ENCODE measurements around the gene ZER1.

ZER1 gene

DNA sequence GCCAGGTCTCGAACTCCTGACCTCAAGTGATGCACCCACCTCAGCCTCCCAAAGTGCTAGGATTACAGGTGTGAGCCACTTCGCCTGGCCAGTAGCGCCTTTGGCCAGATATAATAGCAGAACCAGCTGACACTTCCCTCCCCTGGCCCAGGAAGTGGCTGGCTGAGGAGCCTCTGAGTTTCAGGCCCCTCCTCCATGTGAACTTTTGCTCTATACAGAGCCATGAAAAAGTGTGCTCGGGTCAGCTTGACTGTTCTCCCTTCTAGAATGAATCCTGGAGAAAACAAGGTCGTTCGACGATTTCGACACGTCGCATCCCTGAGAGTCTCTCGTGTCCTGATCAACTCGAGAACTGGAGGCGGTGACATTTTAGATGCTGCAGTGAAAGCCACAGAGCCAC, 39.2 kb downstream of the ZER1 start:
- no peaks in the 10 kb centered on the region for H3K9me3 ChIP-seq (ENCODE audit: control insufficient read depth in 2 of 2, low read length in 2 of 2)
- no peaks in the 10 kb centered on the region for H3K4me1 ChIP-seq (ENCODE audit: control insufficient read depth, insufficient read depth, low read length)
- H3K9ac ChIP-seq (ENCODE audit: low read length in 2 of 2) = no peak overlapping the region
- H3K36me3 ChIP-seq (ENCODE audit: control insufficient read depth in 2 of 2, insufficient read depth in 2 of 2, low read length in 2 of 2) = peaks cover 15 to 26% of the 10 kb centered on the region in 2 donors
- H3K27ac ChIP-seq (ENCODE audit: low read length) = no peak overlapping the region
- H3K4me3 ChIP-seq (ENCODE audit: low read length in 2 of 2) = no peak overlapping the region
- no peaks in the 10 kb centered on the region for H3K27me3 ChIP-seq (ENCODE audit: control insufficient read depth in 1 of 2, insufficient read depth in 2 of 2, low read length in 2 of 2)

DNA sequence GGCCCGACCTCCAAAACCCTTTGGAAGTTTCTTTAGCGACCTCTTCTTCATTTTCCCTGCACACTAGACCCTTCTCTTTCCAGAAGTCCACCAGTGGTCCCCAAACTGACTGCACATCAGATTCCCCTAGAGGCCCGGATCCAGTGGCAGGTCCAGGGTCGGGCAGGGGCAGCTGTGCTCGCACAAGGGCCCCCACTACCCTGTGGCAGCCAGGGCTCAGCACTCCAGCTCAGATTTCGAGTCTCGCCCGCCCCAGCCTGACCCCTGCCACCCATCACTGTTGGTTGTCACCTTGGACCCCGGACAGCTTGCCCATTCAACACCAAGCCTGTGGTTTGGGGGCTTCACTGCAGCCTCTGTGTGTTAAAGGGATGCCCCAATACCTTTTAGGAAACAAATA, 40.0 kb downstream of the ZER1 start:
- no peaks in the 10 kb centered on the region for H3K27me3 ChIP-seq (ENCODE audit: control insufficient read depth in 1 of 2, insufficient read depth in 2 of 2, low read length in 2 of 2)
- no peak overlapping the region for H3K27ac ChIP-seq (ENCODE audit: low read length)
- H3K9me3 ChIP-seq (ENCODE audit: control insufficient read depth in 2 of 2, low read length in 2 of 2) = no peaks in the 10 kb centered on the region
- peaks cover 15 to 19% of the 10 kb centered on the region in 2 donors for H3K36me3 ChIP-seq (ENCODE audit: control insufficient read depth in 2 of 2, insufficient read depth in 2 of 2, low read length in 2 of 2)
- no peak overlapping the region for H3K9ac ChIP-seq (ENCODE audit: low read length in 2 of 2)
- no peak overlapping the region for H3K4me3 ChIP-seq (ENCODE audit: low read length in 2 of 2)
- no peaks in the 10 kb centered on the region for H3K4me1 ChIP-seq (ENCODE audit: control insufficient read depth, insufficient read depth, low read length)

DNA sequence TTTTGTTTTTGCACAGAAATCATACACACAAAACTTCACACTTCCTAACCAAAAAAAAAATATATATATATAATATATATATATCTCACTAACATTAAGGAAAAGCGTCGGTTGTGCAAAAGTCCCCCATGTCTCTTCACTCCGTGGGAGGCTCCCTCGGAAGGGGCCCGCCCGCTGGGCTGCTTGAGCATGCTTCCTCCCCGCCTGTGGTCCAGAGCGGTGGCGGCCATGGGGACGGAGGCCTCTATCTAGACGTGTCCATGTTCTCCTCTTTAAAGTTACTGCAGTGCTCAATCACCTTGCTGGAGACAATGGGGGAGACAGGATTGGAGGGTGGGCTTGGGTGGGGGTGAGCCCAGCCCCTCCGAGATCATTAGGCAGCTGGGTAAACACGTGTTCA, 40.6 kb downstream of the ZER1 start:
- H3K9me3 ChIP-seq (ENCODE audit: control insufficient read depth in 2 of 2, low read length in 2 of 2) = no peaks in the 10 kb centered on the region
- H3K36me3 ChIP-seq (ENCODE audit: control insufficient read depth in 2 of 2, insufficient read depth in 2 of 2, low read length in 2 of 2) = peaks cover 15 to 19% of the 10 kb centered on the region in 2 donors
- no peaks in the 10 kb centered on the region for H3K4me1 ChIP-seq (ENCODE audit: control insufficient read depth, insufficient read depth, low read length)
- no peak overlapping the region for H3K9ac ChIP-seq (ENCODE audit: low read length in 2 of 2)
- H3K27ac ChIP-seq (ENCODE audit: low read length) = no peak overlapping the region
- H3K27me3 ChIP-seq (ENCODE audit: control insufficient read depth in 1 of 2, insufficient read depth in 2 of 2, low read length in 2 of 2) = no peaks in the 10 kb centered on the region
- no peak overlapping the region for H3K4me3 ChIP-seq (ENCODE audit: low read length in 2 of 2)

DNA sequence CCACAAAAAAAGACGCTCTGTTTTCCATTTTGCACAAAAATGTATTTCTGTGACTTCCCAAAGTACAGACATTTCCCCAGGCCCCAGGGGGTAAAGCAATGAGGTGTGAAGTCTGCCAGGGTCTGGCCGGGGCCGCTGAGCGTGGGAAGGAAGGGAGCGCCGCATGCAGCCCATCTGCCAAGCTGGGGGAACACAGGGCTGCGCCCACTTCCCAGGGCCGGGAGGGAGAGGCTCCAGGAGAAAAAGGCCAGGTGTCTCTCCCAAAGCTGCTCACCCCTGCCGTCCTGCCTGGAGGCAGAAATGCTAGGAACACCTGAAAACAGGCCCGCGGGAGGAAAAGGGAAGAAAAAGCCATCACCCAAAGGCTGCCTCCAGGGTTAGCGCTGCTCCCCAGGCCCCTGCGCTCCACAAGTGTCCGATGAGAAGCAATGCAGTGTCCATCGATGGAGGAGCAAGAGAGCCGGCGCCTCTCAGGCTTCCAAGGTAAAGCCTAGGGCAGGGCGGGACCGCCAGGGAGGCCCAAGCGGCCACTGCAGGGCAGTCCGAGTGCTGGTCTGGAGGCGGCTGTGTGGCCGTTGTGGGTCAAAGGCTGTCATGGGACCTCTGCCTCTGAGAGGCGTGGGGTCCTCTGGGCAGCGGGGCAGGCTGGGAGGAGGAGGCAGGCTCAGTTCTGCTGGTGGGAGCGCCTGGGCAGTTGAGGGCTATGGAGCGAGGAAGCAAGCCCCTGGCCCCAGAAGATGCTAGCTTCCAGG, 41.8 kb downstream of the ZER1 start:
- Histone ChIP-seq H3K36me3 (ENCODE audit: control insufficient read depth in 2 of 2, insufficient read depth in 2 of 2, low read length in 2 of 2) (peaks cover 11 to 14% of the 10 kb centered on the region in 2 donors), H3K27me3 (ENCODE audit: control insufficient read depth in 1 of 2, insufficient read depth in 2 of 2, low read length in 2 of 2) (no peaks in the 10 kb centered on the region), H3K27ac (ENCODE audit: low read length) (no peak overlapping the region), H3K9ac (ENCODE audit: low read length in 2 of 2) (no peak overlapping the region), H3K4me3 (ENCODE audit: low read length in 2 of 2) (no peak overlapping the region), H3K9me3 (ENCODE audit: control insufficient read depth in 2 of 2, low read length in 2 of 2) (no peaks in the 10 kb centered on the region), H3K4me1 (ENCODE audit: control insufficient read depth, insufficient read depth, low read length) (peaks cover 2% of the 10 kb centered on the region)

DNA sequence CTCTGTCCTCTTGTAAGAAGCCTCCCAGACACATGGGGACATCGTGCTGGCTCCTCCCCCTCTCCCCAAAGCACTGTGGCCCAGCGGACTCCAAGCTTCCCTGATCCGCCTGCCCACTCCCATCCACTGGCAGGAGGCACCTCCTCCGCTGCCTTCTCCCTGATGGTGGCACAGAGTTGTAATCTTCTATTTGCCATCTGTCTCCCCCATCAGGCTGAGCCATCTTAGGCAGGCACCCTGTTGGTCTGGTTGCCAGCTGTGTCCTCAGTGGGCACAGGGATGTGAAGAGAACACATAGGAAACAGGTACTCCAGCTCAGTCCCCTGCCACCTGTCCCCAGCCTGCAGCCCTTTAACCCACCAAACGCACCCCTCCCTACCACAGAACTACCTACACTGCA, 42.4 kb downstream of the ZER1 start:
- no peak overlapping the region for H3K9ac ChIP-seq (ENCODE audit: low read length in 2 of 2)
- H3K9me3 ChIP-seq (ENCODE audit: control insufficient read depth in 2 of 2, low read length in 2 of 2) = no peaks in the 10 kb centered on the region
- no peak overlapping the region for H3K4me3 ChIP-seq (ENCODE audit: low read length in 2 of 2)
- H3K27ac ChIP-seq (ENCODE audit: low read length) = no peak overlapping the region
- H3K27me3 ChIP-seq (ENCODE audit: control insufficient read depth in 1 of 2, insufficient read depth in 2 of 2, low read length in 2 of 2) = no peaks in the 10 kb centered on the region
- H3K36me3 ChIP-seq (ENCODE audit: control insufficient read depth in 2 of 2, insufficient read depth in 2 of 2, low read length in 2 of 2) = peaks cover 7 to 12% of the 10 kb centered on the region in 2 donors
- H3K4me1 ChIP-seq (ENCODE audit: control insufficient read depth, insufficient read depth, low read length) = peaks cover 8% of the 10 kb centered on the region

DNA sequence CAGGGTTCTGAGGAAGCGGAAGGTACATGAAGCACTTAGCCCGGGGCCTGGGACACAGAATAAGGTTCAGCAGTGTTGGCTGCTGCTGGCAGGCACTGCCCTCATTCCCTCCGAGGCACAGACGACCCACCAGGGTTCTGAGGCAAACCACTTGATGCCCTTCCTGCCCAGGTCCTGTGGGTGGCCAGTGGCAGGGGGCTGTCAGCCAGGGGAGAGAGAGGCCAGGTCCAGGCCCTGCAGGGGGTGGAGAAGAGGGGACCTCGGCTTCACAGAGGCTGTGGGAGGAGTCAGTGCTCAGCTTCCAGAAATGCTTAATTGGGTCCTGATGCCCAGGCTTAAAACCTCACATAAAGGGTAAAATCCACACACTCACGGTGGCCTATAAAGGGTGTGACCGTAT, 43.4 kb downstream of the ZER1 start:
- Histone ChIP-seq H3K27ac (ENCODE audit: low read length) (no peak overlapping the region), H3K9ac (ENCODE audit: low read length in 2 of 2) (no peak overlapping the region), H3K4me1 (ENCODE audit: control insufficient read depth, insufficient read depth, low read length) (peaks cover 15% of the 10 kb centered on the region), H3K27me3 (ENCODE audit: control insufficient read depth in 1 of 2, insufficient read depth in 2 of 2, low read length in 2 of 2) (no peaks in the 10 kb centered on the region), H3K9me3 (ENCODE audit: control insufficient read depth in 2 of 2, low read length in 2 of 2) (no peaks in the 10 kb centered on the region), H3K36me3 (ENCODE audit: control insufficient read depth in 2 of 2, insufficient read depth in 2 of 2, low read length in 2 of 2) (peaks cover 7 to 12% of the 10 kb centered on the region in 2 donors), H3K4me3 (ENCODE audit: low read length in 2 of 2) (no peak overlapping the region)

DNA sequence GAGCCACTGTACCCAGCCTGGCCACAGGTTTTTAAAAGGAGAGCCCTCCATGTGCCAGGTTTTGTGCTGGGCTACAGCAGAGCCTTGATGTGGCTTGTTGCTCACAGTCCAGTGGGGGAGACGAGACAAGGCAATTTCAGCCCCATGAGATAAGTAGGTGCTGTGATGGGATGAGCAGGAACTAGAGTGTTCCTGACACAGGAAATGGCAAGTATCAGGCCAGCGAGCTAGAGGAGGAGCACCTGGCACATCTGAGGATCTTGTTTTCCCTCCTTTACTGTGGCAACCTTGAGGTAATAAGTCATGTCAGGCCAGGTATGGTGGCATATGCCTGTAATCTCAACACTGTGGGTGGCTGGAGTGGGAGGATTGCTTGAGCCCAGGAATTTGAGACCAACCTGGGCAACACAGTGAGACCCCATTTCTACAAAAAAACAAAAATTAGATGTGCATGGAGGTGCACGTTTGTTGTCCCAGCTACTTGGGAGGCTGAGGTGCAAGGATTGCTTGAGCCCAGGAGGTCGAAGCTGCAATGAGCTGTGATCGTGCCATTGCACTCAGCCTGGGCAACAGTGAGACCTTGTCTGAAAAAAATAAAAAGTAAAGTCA, 44.0 kb downstream of the ZER1 start:
- peaks cover 15% of the 10 kb centered on the region for H3K4me1 ChIP-seq (ENCODE audit: control insufficient read depth, insufficient read depth, low read length)
- H3K27ac ChIP-seq (ENCODE audit: low read length) = no peak overlapping the region
- no peak overlapping the region for H3K4me3 ChIP-seq (ENCODE audit: low read length in 2 of 2)
- H3K36me3 ChIP-seq (ENCODE audit: control insufficient read depth in 2 of 2, insufficient read depth in 2 of 2, low read length in 2 of 2) = peaks cover 4 to 8% of the 10 kb centered on the region in 2 donors
- no peaks in the 10 kb centered on the region for H3K9me3 ChIP-seq (ENCODE audit: control insufficient read depth in 2 of 2, low read length in 2 of 2)
- H3K27me3 ChIP-seq (ENCODE audit: control insufficient read depth in 1 of 2, insufficient read depth in 2 of 2, low read length in 2 of 2) = no peaks in the 10 kb centered on the region
- no peak overlapping the region for H3K9ac ChIP-seq (ENCODE audit: low read length in 2 of 2)

DNA sequence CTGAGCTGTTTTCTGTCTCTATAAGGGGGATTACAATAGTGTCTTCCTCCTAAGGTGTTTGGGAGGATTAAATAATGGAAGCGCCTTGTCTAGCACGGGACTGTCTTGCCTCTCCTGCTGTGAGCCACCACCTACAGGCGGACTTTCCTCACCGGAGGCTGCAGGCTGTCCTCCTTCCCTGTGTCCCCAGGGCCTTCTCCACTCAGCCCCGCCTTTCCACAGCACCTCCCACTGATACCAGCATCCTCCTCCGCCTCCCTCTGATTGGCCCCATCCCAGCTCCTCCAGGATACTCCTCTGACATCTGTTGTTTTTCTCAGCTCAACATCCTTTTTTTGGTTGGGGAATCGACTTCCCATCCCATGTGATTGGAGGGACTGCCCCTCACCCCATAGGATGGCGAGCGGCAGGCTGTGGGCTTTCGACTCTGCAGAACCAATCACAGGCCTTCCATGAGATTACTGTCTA, 46.9 kb downstream of the ZER1 start:
- Histone ChIP-seq H3K36me3 (ENCODE audit: control insufficient read depth in 2 of 2, insufficient read depth in 2 of 2, low read length in 2 of 2) (no peaks in the 10 kb centered on the region), H3K9ac (ENCODE audit: low read length in 2 of 2) (peak overlapping the region; percentile 58 to 59), H3K27ac (ENCODE audit: low read length) (peak overlapping the region; percentile 70), H3K4me3 (ENCODE audit: low read length in 2 of 2) (peak overlapping the region; percentile 84 to 86), H3K9me3 (ENCODE audit: control insufficient read depth in 2 of 2, low read length in 2 of 2) (no peaks in the 10 kb centered on the region), H3K27me3 (ENCODE audit: control insufficient read depth in 1 of 2, insufficient read depth in 2 of 2, low read length in 2 of 2) (no peaks in the 10 kb centered on the region), H3K4me1 (ENCODE audit: control insufficient read depth, insufficient read depth, low read length) (peaks cover 15% of the 10 kb centered on the region)

DNA sequence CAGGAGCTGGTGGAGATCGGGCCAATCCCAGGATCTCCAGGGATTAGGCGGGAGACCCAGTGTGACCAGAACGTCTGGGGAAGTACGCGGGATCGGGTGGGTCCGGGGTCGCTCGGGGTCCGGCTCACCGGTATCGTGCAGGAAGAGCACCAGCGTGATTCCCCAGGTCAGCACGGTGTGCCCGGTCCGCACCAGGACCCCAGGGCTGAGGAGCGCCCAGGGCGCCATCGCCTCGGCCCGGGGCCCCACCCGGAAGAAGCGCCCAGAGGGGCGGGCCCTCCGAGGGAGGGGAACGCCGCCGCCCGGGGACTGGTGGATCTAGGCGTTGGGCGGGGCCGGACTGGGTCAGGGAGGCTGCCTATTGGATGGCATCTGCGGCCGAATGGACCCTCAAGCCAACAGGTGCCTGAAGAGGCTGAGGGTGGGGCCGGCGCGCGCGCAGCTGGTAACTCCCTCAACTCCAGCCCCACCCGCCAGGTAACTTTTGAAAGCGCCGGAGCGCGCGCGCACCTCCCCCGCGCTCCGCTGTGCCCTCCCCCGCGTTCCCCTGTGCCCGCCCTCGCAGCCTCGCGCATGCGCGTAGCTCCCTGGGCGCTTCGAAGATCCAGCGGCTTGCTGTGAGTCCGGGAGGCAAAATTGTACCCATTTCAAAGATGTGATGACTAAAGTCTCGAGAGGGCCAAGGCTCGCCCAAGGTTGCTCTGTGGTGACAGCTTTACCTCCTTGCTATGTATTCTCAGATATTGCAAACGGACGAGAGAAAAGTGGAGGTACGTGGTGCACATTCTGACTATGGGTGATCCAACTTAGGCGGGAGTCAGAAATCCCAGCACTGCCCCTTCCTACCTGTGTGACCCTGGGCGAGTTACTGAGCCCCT, 47.6 kb downstream of the ZER1 start, which contains the start of gene ZDHHC12:
Gene ZDHHC12, minus strand, starts transcription at position 262 of the 878 bp plus-strand sequence. Its CDS starts 34 bp downstream, at position 228.
- Histone ChIP-seq H3K36me3 (ENCODE audit: control insufficient read depth in 2 of 2, insufficient read depth in 2 of 2, low read length in 2 of 2) (no peaks in the 10 kb centered on the region), H3K4me1 (ENCODE audit: control insufficient read depth, insufficient read depth, low read length) (peaks cover 15% of the 10 kb centered on the region), H3K9ac (ENCODE audit: low read length in 2 of 2) (peak within 1 kb of the TSS; percentile 59 to 75), H3K4me3 (ENCODE audit: low read length in 2 of 2) (peak within 1 kb of the TSS; percentile 84 to 86), H3K27me3 (ENCODE audit: control insufficient read depth in 1 of 2, insufficient read depth in 2 of 2, low read length in 2 of 2) (no peaks in the 10 kb centered on the region), H3K9me3 (ENCODE audit: control insufficient read depth in 2 of 2, low read length in 2 of 2) (no peaks in the 10 kb centered on the region), H3K27ac (ENCODE audit: low read length) (peak within 1 kb of the TSS; percentile 70)

DNA sequence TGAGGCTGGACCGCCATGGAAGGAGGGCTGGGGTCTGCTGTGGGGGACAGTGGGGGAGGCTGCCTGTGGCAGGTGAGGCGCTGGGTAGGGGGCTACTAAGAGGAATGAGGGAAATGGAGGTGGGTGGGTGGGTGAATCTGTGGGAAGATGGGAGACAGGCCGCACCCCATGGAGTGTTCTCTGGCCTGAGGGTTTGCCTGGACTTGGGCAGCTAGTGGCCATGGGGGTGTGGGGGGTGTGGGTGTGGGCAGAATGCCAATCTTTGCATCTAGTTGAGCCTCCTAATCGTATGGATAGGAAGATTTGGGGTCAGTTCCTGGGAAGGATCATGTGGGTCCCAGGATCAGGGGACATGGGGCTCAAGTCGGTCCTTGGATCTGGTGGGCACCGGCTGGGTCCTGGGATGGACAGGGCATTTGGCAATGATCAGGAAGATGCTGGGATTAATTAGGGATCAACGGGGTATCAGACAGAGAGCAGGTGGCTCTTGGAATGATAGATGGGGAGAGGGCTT, 48.3 kb downstream of the ZER1 start:
- H3K27ac ChIP-seq (ENCODE audit: low read length) = peak overlapping the region; percentile 69
- H3K9ac ChIP-seq (ENCODE audit: low read length in 2 of 2) = peak overlapping the region; percentile 18 to 75
- H3K9me3 ChIP-seq (ENCODE audit: control insufficient read depth in 2 of 2, low read length in 2 of 2) = no peaks in the 10 kb centered on the region
- peaks cover 15% of the 10 kb centered on the region for H3K4me1 ChIP-seq (ENCODE audit: control insufficient read depth, insufficient read depth, low read length)
- H3K36me3 ChIP-seq (ENCODE audit: control insufficient read depth in 2 of 2, insufficient read depth in 2 of 2, low read length in 2 of 2) = no peaks in the 10 kb centered on the region
- H3K27me3 ChIP-seq (ENCODE audit: control insufficient read depth in 1 of 2, insufficient read depth in 2 of 2, low read length in 2 of 2) = no peaks in the 10 kb centered on the region
- peak overlapping the region; percentile 84 to 86 for H3K4me3 ChIP-seq (ENCODE audit: low read length in 2 of 2)

All from stomach smooth muscle (tissue), 2 donors.